Measurements from ENCODE around the gene CSNK1D. TPM values are rescaled to one million over a fixed set of nuclear protein-coding genes. Genes with fewer than 3 reads are reported as not detected.

CSNK1D gene
- total RNA-seq, 4 donors from 2014 or later: 52.3 to 142 (median 58.8) TPM

DNA sequence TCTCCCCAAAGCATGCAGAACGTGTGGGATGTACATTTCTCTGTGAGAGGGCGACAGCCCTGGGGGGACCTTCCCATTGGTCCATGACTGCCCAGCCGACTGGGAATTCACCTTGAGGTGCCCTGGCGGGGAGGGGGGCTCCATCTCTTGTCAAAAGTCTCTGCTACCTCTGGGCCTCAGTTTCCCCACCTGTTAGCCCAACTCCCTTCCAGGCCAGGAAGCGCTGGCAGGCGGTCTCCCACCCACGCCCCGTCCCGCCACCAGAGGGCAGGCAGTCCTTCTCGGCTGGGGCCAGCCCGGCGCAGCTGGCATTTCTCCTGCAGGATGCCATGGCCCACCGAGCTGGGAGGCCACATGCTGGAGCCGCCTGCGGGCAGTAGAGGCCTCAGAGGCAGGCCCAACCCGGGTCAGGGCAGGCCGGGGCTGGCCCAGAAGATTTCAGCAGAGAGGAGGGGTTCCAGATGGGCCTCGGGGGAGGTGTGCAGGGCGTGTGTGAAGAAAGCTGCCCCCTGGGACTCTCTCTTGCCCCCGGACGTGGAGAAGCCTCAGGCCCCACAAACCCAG is 27.3 kb upstream of the CSNK1D start:
- H3K27me3 ChIP-seq: no peaks in the 10 kb centered on the region
- no peaks in the 10 kb centered on the region for H3K36me3 ChIP-seq
- peak in 1 of 2 donors; percentile 82 for DNase-seq (ENCODE audit: low spot score in 2 of 2)
- H3K27ac ChIP-seq: no peak overlapping the region
- 71% methylated on average over 5 of the region's 21 CpGs for WGBS
- no peaks in the 10 kb centered on the region for H3K9me3 ChIP-seq
- no peak overlapping the region for H3K4me3 ChIP-seq
- TF ChIP-seq POLR2AphosphoS5 (IDR thresholded peaks at IDR 0.05) (no peak), EP300 (IDR thresholded peaks at IDR 0.05) (no peak), POLR2A (IDR thresholded peaks at IDR 0.05) (no peak)
- TF ChIP-seq, protein P1, sequence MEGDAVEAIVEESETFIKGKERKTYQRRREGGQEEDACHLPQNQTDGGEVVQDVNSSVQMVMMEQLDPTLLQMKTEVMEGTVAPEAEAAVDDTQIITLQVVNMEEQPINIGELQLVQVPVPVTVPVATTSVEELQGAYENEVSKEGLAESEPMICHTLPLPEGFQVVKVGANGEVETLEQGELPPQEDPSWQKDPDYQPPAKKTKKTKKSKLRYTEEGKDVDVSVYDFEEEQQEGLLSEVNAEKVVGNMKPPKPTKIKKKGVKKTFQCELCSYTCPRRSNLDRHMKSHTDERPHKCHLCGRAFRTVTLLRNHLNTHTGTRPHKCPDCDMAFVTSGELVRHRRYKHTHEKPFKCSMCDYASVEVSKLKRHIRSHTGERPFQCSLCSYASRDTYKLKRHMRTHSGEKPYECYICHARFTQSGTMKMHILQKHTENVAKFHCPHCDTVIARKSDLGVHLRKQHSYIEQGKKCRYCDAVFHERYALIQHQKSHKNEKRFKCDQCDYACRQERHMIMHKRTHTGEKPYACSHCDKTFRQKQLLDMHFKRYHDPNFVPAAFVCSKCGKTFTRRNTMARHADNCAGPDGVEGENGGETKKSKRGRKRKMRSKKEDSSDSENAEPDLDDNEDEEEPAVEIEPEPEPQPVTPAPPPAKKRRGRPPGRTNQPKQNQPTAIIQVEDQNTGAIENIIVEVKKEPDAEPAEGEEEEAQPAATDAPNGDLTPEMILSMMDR (IDR thresholded peaks at IDR 0.05): peak; percentile 40 to 72
- H3K4me1 ChIP-seq: peaks cover 51% of the 10 kb centered on the region

- Histone ChIP-seq H3K27me3 (no peaks in the 10 kb centered on the region), H3K4me1 (peaks cover 52% of the 10 kb centered on the region), H3K4me3 (no peak overlapping the region), H3K9me3 (no peaks in the 10 kb centered on the region), H3K27ac (no peak overlapping the region), H3K36me3 (no peaks in the 10 kb centered on the region)
- WGBS: 92% methylated on average over 9 of the region's 13 CpGs
- DNase-seq (ENCODE audit: low spot score in 2 of 2): peak in 1 of 2 donors; percentile 63
- TF ChIP-seq, protein P1 (IDR thresholded peaks at IDR 0.05): no peak
- TF ChIP-seq POLR2AphosphoS5 (IDR thresholded peaks at IDR 0.05) (no peak), POLR2A (IDR thresholded peaks at IDR 0.05) (no peak), EP300 (IDR thresholded peaks at IDR 0.05) (no peak)
Observed at GRCh38 chr17:82300228-82300627, 26.7 kb upstream of the CSNK1D start.

- TF ChIP-seq POLR2A (IDR thresholded peaks at IDR 0.05) (no peak), POLR2AphosphoS5 (IDR thresholded peaks at IDR 0.05) (no peak), EP300 (IDR thresholded peaks at IDR 0.05) (no peak)
- TF ChIP-seq, protein P1 (IDR thresholded peaks at IDR 0.05): no peak
- DNase-seq (ENCODE audit: low spot score in 2 of 2): peak in 1 of 2 donors; percentile 60
- no peaks in the 10 kb centered on the region for H3K9me3 ChIP-seq
- 90% methylated on average over 10 of the region's 10 CpGs for WGBS
- H3K4me1 ChIP-seq: peaks cover 56% of the 10 kb centered on the region
- no peak overlapping the region for H3K4me3 ChIP-seq
- H3K27me3 ChIP-seq: no peaks in the 10 kb centered on the region
- H3K36me3 ChIP-seq: no peaks in the 10 kb centered on the region
- H3K27ac ChIP-seq: no peak overlapping the region
Observed at GRCh38 chr17:82299452-82299851, 26.0 kb upstream of the CSNK1D start.

DNA sequence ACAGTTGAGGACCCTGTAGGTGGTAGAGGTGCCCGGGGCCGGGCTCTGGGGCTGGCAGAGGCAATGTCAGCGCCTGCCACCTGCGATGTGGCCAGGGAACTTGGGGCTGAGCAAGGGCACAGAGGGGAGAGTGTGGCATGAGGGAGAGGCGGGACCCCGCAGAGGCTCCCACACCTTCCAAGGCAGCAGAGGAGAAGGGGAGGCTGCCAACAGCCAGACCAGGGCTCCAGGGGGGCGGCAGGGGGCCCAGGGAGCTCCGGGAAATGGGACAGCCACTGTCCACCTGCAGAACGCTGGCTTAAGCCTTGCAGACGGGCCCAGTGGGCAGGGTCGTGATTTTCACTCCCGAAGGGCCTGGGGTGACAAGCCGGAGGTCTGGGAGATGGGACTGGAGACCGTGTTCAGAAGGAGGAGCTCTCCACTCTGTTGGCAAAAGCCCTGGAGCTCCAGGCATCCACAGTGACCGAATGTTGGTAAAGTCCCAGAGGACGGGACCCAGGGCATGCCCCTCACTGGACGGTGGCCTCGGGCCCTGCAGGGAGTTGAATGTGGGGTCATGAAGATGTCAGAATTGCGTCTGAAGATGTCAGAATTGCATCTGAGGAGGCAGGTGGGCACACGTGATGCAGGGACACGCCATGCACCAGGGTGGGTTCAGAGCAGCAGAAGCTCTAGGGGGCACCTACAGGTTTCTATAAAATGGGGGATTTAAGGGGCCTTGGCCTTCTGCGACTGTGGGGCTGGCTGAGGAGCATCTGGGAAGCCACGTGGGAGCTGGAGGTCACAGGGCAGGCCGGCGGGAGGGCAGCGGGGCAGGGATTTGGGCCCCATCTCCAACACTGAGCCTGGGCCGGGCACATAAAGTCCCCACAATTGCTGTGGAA is 25.3 kb upstream of the CSNK1D start:
- peak overlapping the region; percentile 45 for H3K4me3 ChIP-seq
- TF ChIP-seq EP300 (IDR thresholded peaks at IDR 0.05) (no peak), POLR2A (IDR thresholded peaks at IDR 0.05) (peak in 1 of 2 donors; percentile 4)
- TF ChIP-seq, protein P1 (IDR thresholded peaks at IDR 0.05): no peak

More for the DNA sequence above, 25.3 kb upstream of the CSNK1D start:
- H3K4me1 ChIP-seq: peaks cover 62% of the 10 kb centered on the region
- H3K36me3 ChIP-seq: no peaks in the 10 kb centered on the region
- DNase-seq (ENCODE audit: low spot score in 2 of 2): peak in 1 of 2 donors; percentile 67
- WGBS: 73% methylated on average over 20 of the region's 27 CpGs
- H3K27ac ChIP-seq: peak overlapping the region; percentile 86
- no peaks in the 10 kb centered on the region for H3K27me3 ChIP-seq
- no peaks in the 10 kb centered on the region for H3K9me3 ChIP-seq

Measured in suprapubic skin (tissue), 4 donors.